GM10847 (cell line): ENCODE measurements around the gene EDRF1.
A peak's percentile ranks its signal among the peaks of the same experiment; 100 is the strongest.

ENCODE experiments used
- POLR2A ChIP-seq: IDR thresholded peaks from 2 replicates; pipeline ENCODE4 v1.6.1; 2011; ENCODE audit not compliant: insufficient read length; ENCODE audit errors: extremely low read depth

EDRF1 gene

GRCh38 chr10:125719173-125720001 is at the start of gene EDRF1:
TSS of gene EDRF1 (plus strand) at chr10:125719709. CDS start at chr10:125719808, 99 bp downstream.
- peak; percentile 93 for TF ChIP-seq POLR2A

GRCh38 chr10:125672884-125673283 is 46.6 kb upstream of the EDRF1 start:
- TF ChIP-seq POLR2A, result no peak

GRCh38 chr10:125679436-125679835 is 40.1 kb upstream of the EDRF1 start:
- no peak for TF ChIP-seq POLR2A

GRCh38 chr10:125683063-125683462 is 36.4 kb upstream of the EDRF1 start, which contains the start of gene TEX36:
TSS of gene TEX36 (minus strand) at chr10:125683163. CDS start at chr10:125682989, 174 bp downstream.
- no peak for TF ChIP-seq POLR2A

GRCh38 chr10:125683821-125684220 is 35.7 kb upstream of the EDRF1 start:
- no peak for TF ChIP-seq POLR2A

- no peak for TF ChIP-seq POLR2A
Measured at GRCh38 chr10:125684581-125684980, 34.9 kb upstream of the EDRF1 start.

- TF ChIP-seq POLR2A, result no peak
Measured at GRCh38 chr10:125687507-125688185, 31.9 kb upstream of the EDRF1 start.

GRCh38 chr10:125689955-125690569 is 29.4 kb upstream of the EDRF1 start:
- TF ChIP-seq POLR2A, result no peak

GRCh38 chr10:125691160-125691981 is 28.1 kb upstream of the EDRF1 start:
- TF ChIP-seq POLR2A, result no peak

- no peak for TF ChIP-seq POLR2A
Measured at GRCh38 chr10:125692196-125692595, 27.3 kb upstream of the EDRF1 start.

GRCh38 chr10:125692601-125693523 is 26.6 kb upstream of the EDRF1 start:
- no peak for TF ChIP-seq POLR2A

GRCh38 chr10:125693524-125693847 is 26.0 kb upstream of the EDRF1 start:
- no peak for TF ChIP-seq POLR2A

- TF ChIP-seq POLR2A, result no peak
Measured at GRCh38 chr10:125694883-125695282, 24.6 kb upstream of the EDRF1 start.

GRCh38 chr10:125698481-125698998 is 21.0 kb upstream of the EDRF1 start:
- no peak for TF ChIP-seq POLR2A
